Cardiac muscle cell (in vitro differentiated cells and primary cell): ENCODE results near the gene RPS19BP1. TPM values are rescaled to one million over a fixed set of nuclear protein-coding genes. Genes with fewer than 3 reads are reported as not detected.

ENCODE experiments used
- DNase-seq, 2 donors: peaks; one replicate each; pipeline versions ENCODE4 v3.0.0 to v3.0.0-alpha.2; 2010 to 2017; ENCODE audit warnings: low read depth in 1 of 2, low spot score in 1 of 2
- H3K27ac ChIP-seq: fragments of 200-600 bp; sonication (generic); 2 replicates; pipeline ENCODE4 v1.5.1; 2016
- H3K27me3 ChIP-seq: fragments of 200-600 bp; sonication (generic); 2 replicates; pipeline ENCODE4 v1.6.0; 2016; ENCODE audit warnings: control low read depth
- H3K36me3 ChIP-seq: fragments of 200-600 bp; sonication (generic); 2 replicates; pipeline ENCODE4 v1.5.1; 2016; ENCODE audit warnings: control low read depth
- H3K4me1 ChIP-seq: fragments of 200-600 bp; sonication (generic); 2 replicates; pipeline ENCODE4 v1.8.1; 2017; ENCODE audit warnings: low read depth, mild to moderate bottlenecking, mixed run types
- H3K4me3 ChIP-seq: fragments of 200-600 bp; sonication (generic); 2 replicates; pipeline ENCODE4 v1.5.1; 2016; ENCODE audit warnings: mild to moderate bottlenecking
- H3K9me3 ChIP-seq: fragments of 200-600 bp; sonication (generic); 2 replicates; pipeline ENCODE4 v1.5.1; 2017; ENCODE audit warnings: low read depth, mild to moderate bottlenecking, control low read depth
- CTCF ChIP-seq: IDR thresholded peaks from 2 replicates; pipeline ENCODE4 v1.5.1; 2012; ENCODE audit warnings: low read depth, mild to moderate bottlenecking, low read length
- polyA plus RNA-seq: library from polyadenylated mRNA; unstranded; fragments of >200 nt; fragmentation: Nextera tagmentation; extraction: Ambion mirVana; gene quantifications from 2 replicates; pipeline ENCODE4 v1.2.1, GENCODE V29; 2016
- total RNA-seq: library from RNA; depleted of rRNA; stranded (reverse); fragments of >200 nt; gene quantifications from 2 replicates; pipeline ENCODE4 v1.2.3, GENCODE V29; 2016

RPS19BP1 gene
- total and polyA plus RNA-seq, 2 experiments from 2014 or later = 144 to 150 TPM

GRCh38 chr22:39486951-39487825 is 45.4 kb downstream of the RPS19BP1 start:
- Histone ChIP-seq H3K9me3 (no peaks in the 10 kb centered on the region), H3K27me3 (no peaks in the 10 kb centered on the region), H3K4me1 (no peaks in the 10 kb centered on the region), H3K27ac (peak overlapping the region; percentile 39), H3K36me3 (peaks cover 5% of the 10 kb centered on the region), H3K4me3 (no peak overlapping the region)
- TF ChIP-seq CTCF = no peak
- no peak for DNase-seq

DNA sequence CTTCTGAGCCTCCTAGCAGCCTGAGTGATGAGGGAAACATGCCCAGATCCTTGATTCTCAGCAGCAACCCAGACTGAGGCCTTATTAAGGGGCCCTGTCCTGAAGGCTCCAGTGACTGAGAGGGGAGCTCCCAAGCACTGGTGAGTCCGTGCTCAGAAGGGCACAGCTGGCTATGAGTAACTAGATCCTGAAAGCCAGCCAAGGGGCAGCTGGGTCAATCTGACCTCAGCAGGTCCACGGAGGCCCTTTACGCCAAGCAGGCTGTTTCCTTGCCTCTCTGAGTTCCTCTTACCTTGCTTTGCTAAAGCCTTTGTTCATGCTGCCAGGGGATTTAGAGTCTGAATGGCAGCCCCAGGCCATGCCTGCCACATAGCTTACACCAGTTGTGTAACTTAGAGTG is 49.8 kb downstream of the RPS19BP1 start:
- no peak for DNase-seq
- Histone ChIP-seq H3K4me1 (no peaks in the 10 kb centered on the region), H3K27me3 (no peaks in the 10 kb centered on the region), H3K36me3 (no peaks in the 10 kb centered on the region), H3K27ac (no peak overlapping the region), H3K9me3 (no peaks in the 10 kb centered on the region), H3K4me3 (no peak overlapping the region)
- TF ChIP-seq CTCF = no peak

- no peak overlapping the region for H3K27ac ChIP-seq
- no peak overlapping the region for H3K4me3 ChIP-seq
- no peaks in the 10 kb centered on the region for H3K9me3 ChIP-seq
- no peaks in the 10 kb centered on the region for H3K36me3 ChIP-seq
- DNase-seq = no peak
- no peak for TF ChIP-seq CTCF
- no peaks in the 10 kb centered on the region for H3K4me1 ChIP-seq
- H3K27me3 ChIP-seq = no peaks in the 10 kb centered on the region
Observed at GRCh38 chr22:39481595-39481994, 51.0 kb downstream of the RPS19BP1 start.

- H3K4me3 ChIP-seq = no peak overlapping the region
- no peaks in the 10 kb centered on the region for H3K9me3 ChIP-seq
- DNase-seq = no peak
- no peak overlapping the region for H3K27ac ChIP-seq
- no peaks in the 10 kb centered on the region for H3K27me3 ChIP-seq
- no peak for TF ChIP-seq CTCF
- no peaks in the 10 kb centered on the region for H3K36me3 ChIP-seq
- no peaks in the 10 kb centered on the region for H3K4me1 ChIP-seq
Observed at GRCh38 chr22:39481054-39481453, 51.5 kb downstream of the RPS19BP1 start.

DNA sequence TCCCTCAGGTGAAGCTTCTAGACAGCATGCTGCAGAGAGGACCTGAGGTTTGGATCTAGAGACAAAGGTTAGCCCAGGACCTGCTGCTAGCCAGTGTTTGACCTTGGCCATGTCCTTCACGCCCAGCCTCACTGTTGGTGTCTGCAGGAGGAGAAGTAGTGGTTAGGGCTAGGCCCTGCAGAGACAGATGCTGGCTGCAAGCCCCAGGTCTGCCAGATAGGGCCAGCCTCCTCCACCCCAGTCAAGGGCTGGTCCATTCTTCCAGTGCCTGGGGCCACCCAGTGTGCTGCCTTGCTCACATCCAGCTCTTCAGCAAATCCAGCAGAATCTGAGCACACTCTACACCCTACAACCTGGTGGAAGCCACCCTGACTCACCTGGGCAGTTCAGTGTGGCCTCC is 52.0 kb downstream of the RPS19BP1 start:
- Histone ChIP-seq H3K4me1 (no peaks in the 10 kb centered on the region), H3K27me3 (no peaks in the 10 kb centered on the region), H3K27ac (no peak overlapping the region), H3K9me3 (no peaks in the 10 kb centered on the region), H3K36me3 (no peaks in the 10 kb centered on the region), H3K4me3 (no peak overlapping the region)
- DNase-seq = no peak
- no peak for TF ChIP-seq CTCF
